Activated naive CD4-positive, alpha-beta T cell treated with anti-CD3 and anti-CD28 coated beads for 36 hours (primary cell): Measurements from ENCODE around the gene OR51G1. TPM values are rescaled to one million over a fixed set of nuclear protein-coding genes. Genes with fewer than 3 reads are reported as not detected.
"Not testable (repeated sequence)": the region's sequence is repeated elsewhere in the genome, so short reads cannot be mapped to it uniquely, and the experiment has no call there.

Experiments
- CTCF ChIA-PET: fragments of 350-600 bp; sonication (Branson Sonifier 250); formaldehyde crosslinking; loops from one replicate; lab custom pipeline; 2021; ENCODE audit warnings: antibody characterized with exemption; lab: Charles Lee
- DNase-seq: peaks from one replicate; pipeline ENCODE4 v3.0.0-alpha.2; 2020
- H3K27ac Mint-ChIP-seq: one replicate; pipeline ENCODE4 v1.8.0; 2021; ENCODE audit warnings: mild to moderate bottlenecking, mixed read lengths
- H3K27me3 Mint-ChIP-seq: one replicate; pipeline ENCODE4 v1.8.0; 2021; ENCODE audit warnings: low read depth, mixed read lengths
- H3K36me3 Mint-ChIP-seq: one replicate; pipeline ENCODE4 v1.8.0; 2021; ENCODE audit warnings: low read depth, mixed read lengths
- H3K4me1 Mint-ChIP-seq: one replicate; pipeline ENCODE4 v1.8.0; 2021; ENCODE audit warnings: low read depth, mixed read lengths
- H3K4me3 Mint-ChIP-seq: one replicate; pipeline ENCODE4 v1.8.0; 2021; ENCODE audit warnings: mild to moderate bottlenecking, moderate library complexity, mixed read lengths
- H3K9me3 Mint-ChIP-seq: one replicate; pipeline ENCODE4 v1.8.0; 2021; ENCODE audit warnings: mixed read lengths
- intact Hi-C: fragments of 100-400 bp; cut with micrococcal nuclease; formaldehyde crosslinking; loops from one replicate; pipeline ENCODE4 v1.15.1; 2023
- total RNA-seq, 2 experiments: library from RNA; stranded (reverse); gene quantifications; one replicate each; pipeline ENCODE4 v1.2.3, GENCODE V29; 2021

The OR51G1 gene, protein sequence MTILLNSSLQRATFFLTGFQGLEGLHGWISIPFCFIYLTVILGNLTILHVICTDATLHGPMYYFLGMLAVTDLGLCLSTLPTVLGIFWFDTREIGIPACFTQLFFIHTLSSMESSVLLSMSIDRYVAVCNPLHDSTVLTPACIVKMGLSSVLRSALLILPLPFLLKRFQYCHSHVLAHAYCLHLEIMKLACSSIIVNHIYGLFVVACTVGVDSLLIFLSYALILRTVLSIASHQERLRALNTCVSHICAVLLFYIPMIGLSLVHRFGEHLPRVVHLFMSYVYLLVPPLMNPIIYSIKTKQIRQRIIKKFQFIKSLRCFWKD
- not detected for total RNA-seq

- CTCF ChIA-PET = interaction anchor here (0.6 kb wide), 1 partner anchor 117 kb away, joined by 4 read pairs; no protein-coding TSS in a partner anchor
- H3K27me3 Mint-ChIP-seq = peaks cover 3% of the 10 kb centered on the region
Measured at GRCh38 chr11:4924239-4924638, at the start of gene OR51G1. OR51G1 (minus strand) TSS chr11:4924339; CDS start chr11:4924339, 0 bp downstream.

GRCh38 chr11:4962816-4963215 is 38.7 kb upstream of the OR51G1 start:
- DNase-seq = no peak
- intact Hi-C loops = no loop called here
- Mint-ChIP-seq H3K27ac (no peak overlapping the region), H3K27me3 (peaks cover 6% of the 10 kb centered on the region), H3K9me3 (no peaks in the 10 kb centered on the region), H3K4me3 (no peak overlapping the region), H3K36me3 (no peaks in the 10 kb centered on the region), H3K4me1 (no peaks in the 10 kb centered on the region)
- CTCF ChIA-PET = no interaction called here

More at GRCh38 chr11:4924239-4924638, at the start of gene OR51G1:
- Mint-ChIP-seq H3K4me3 (no peak within 1 kb of the TSS), H3K4me1 (no peaks in the 10 kb centered on the region), H3K27ac (no peak within 1 kb of the TSS), H3K9me3 (no peaks in the 10 kb centered on the region), H3K36me3 (no peaks in the 10 kb centered on the region)
- DNase-seq = no peak
- intact Hi-C loops = no loop called here

- intact Hi-C loops = no loop called here
- CTCF ChIA-PET = no interaction called here
- Mint-ChIP-seq H3K36me3 (no peaks in the 10 kb centered on the region), H3K9me3 (no peaks in the 10 kb centered on the region), H3K27ac (no peak overlapping the region), H3K4me1 (no peaks in the 10 kb centered on the region), H3K4me3 (no peak overlapping the region), H3K27me3 (peaks cover 3% of the 10 kb centered on the region)
- DNase-seq = no peak
Measured at GRCh38 chr11:4960877-4961276, 36.7 kb upstream of the OR51G1 start.

- intact Hi-C loops = no loop called here
- H3K27me3 Mint-ChIP-seq = peaks cover 2% of the 10 kb centered on the region
- no peaks in the 10 kb centered on the region for H3K4me1 Mint-ChIP-seq
- H3K27ac Mint-ChIP-seq = no peak overlapping the region
- H3K4me3 Mint-ChIP-seq = no peak overlapping the region
- no peak for DNase-seq
- H3K36me3 Mint-ChIP-seq = no peaks in the 10 kb centered on the region
- CTCF ChIA-PET = interaction anchor here (0.7 kb wide), 1 partner anchor 37 kb away, joined by 3 read pairs; no protein-coding TSS in a partner anchor
- H3K9me3 Mint-ChIP-seq = peaks cover 1% of the 10 kb centered on the region
Measured at GRCh38 chr11:4957396-4957795, 33.3 kb upstream of the OR51G1 start.

- DNase-seq, H3K27ac Mint-ChIP-seq, CTCF ChIA-PET, H3K4me1 Mint-ChIP-seq, intact Hi-C loops, H3K36me3 Mint-ChIP-seq, H3K27me3 Mint-ChIP-seq, H3K4me3 Mint-ChIP-seq, H3K9me3 Mint-ChIP-seq: not testable (repeated sequence)
Measured at GRCh38 chr11:4955613-4956012, 31.5 kb upstream of the OR51G1 start, which contains the start of gene OR51A2. OR51A2 (minus strand) TSS chr11:4955713; CDS start chr11:4955713, 0 bp downstream.

DNA sequence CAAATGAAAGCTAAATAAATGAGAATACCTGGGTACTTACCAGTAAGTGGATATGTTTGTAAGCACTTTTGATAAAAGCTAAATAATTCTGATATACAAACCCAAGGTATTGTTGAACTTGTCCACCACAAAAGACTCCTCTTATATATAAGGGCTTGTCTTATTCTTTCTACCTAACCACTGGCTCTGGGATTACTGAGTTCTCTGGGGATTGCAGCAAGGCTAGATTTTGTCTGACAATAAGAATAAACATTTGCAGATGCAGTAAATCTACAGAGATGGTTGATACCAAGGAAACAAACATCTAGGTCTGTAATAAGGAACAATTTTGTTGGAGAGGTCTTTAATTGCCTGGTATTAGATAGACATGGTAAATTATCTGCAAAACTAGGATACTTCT is 23.4 kb upstream of the OR51G1 start, which contains the start of gene OR51A4:
Gene OR51A4 (minus strand): TSS at position 101 of the 400 bp plus-strand sequence. CDS start 505 bp downstream, outside the sequence.
- no peak for DNase-seq
- CTCF ChIA-PET = no interaction called here
- Mint-ChIP-seq H3K4me3 (no peak within 1 kb of the TSS), H3K36me3 (no peaks in the 10 kb centered on the region), H3K27ac (no peak within 1 kb of the TSS), H3K4me1 (no peaks in the 10 kb centered on the region), H3K9me3 (no peaks in the 10 kb centered on the region), H3K27me3 (peaks cover 2% of the 10 kb centered on the region)
- intact Hi-C loops = no loop called here

GRCh38 chr11:4936745-4937144 is 12.6 kb upstream of the OR51G1 start:
- Mint-ChIP-seq H3K9me3 (no peaks in the 10 kb centered on the region), H3K4me1 (no peaks in the 10 kb centered on the region), H3K36me3 (no peaks in the 10 kb centered on the region), H3K4me3 (no peak overlapping the region), H3K27ac (no peak overlapping the region), H3K27me3 (peaks cover 5% of the 10 kb centered on the region)
- intact Hi-C loops = no loop called here
- CTCF ChIA-PET = no interaction called here
- no peak for DNase-seq

DNA sequence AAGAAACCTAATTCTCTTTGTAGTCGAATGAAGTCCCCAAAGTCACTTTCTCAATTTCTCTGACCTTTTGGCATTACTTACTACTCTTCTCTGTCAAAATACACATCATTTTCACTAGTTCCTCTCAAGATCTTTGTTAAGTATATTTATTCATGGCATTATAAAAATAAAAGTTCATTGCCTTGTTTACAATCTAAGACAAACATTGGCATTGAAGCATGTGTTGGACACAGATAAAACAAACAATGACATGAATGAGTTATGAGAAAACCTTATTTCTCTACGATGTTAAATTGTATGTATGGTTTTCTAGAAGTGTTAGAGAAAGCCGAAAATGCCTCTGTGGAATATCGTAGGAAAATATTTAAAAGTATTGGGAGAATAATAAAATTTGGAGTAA is 8.6 kb upstream of the OR51G1 start:
- Mint-ChIP-seq H3K4me3 (no peak overlapping the region), H3K27me3 (peaks cover 5% of the 10 kb centered on the region), H3K36me3 (no peaks in the 10 kb centered on the region), H3K4me1 (no peaks in the 10 kb centered on the region), H3K9me3 (no peaks in the 10 kb centered on the region), H3K27ac (no peak overlapping the region)
- no peak for DNase-seq
- intact Hi-C loops = no loop called here
- CTCF ChIA-PET = no interaction called here

GRCh38 chr11:4926608-4927007 is 2.5 kb upstream of the OR51G1 start:
- Mint-ChIP-seq H3K9me3 (no peaks in the 10 kb centered on the region), H3K4me3 (no peak overlapping the region), H3K27me3 (peaks cover 3% of the 10 kb centered on the region), H3K36me3 (no peaks in the 10 kb centered on the region), H3K27ac (no peak overlapping the region), H3K4me1 (no peaks in the 10 kb centered on the region)
- intact Hi-C loops = no loop called here
- no peak for DNase-seq
- CTCF ChIA-PET = no interaction called here

GRCh38 chr11:4922304-4922703 is 1.8 kb downstream of the OR51G1 start:
- peaks cover 3% of the 10 kb centered on the region for H3K27me3 Mint-ChIP-seq
- H3K4me3 Mint-ChIP-seq = no peak overlapping the region
- H3K36me3 Mint-ChIP-seq = no peaks in the 10 kb centered on the region
- no peaks in the 10 kb centered on the region for H3K4me1 Mint-ChIP-seq
- intact Hi-C loops = no loop called here
- CTCF ChIA-PET = no interaction called here
- DNase-seq = no peak
- H3K9me3 Mint-ChIP-seq = no peaks in the 10 kb centered on the region
- no peak overlapping the region for H3K27ac Mint-ChIP-seq

DNA sequence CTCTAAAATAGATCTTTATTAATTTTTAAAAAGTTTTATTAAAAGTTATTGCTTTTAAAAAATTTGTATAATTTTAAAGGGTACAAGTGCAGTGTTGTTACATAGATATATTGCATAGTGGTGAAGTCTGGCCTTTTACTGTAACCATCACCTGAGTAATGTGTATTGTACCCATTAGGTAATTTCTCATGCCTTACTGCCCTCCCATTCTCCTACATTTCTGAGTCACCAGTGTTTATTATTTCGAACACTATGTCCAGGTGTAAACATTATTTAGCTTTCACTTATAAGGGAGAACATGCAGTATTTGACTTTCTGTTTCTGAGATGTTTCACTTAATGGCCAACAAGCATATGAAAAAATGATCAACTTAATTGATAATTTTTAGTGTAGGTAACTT is 2.3 kb downstream of the OR51G1 start:
- Mint-ChIP-seq H3K36me3 (no peaks in the 10 kb centered on the region), H3K27ac (no peak overlapping the region), H3K9me3 (no peaks in the 10 kb centered on the region), H3K4me3 (no peak overlapping the region), H3K4me1 (no peaks in the 10 kb centered on the region), H3K27me3 (peaks cover 3% of the 10 kb centered on the region)
- intact Hi-C loops = no loop called here
- CTCF ChIA-PET = no interaction called here
- DNase-seq = no peak

GRCh38 chr11:4919250-4919649 is 4.9 kb downstream of the OR51G1 start, which contains the start of gene OR51G2:
OR51G2 (minus strand) TSS chr11:4919350; CDS start chr11:4915663, 3,687 bp downstream.
- no peak within 1 kb of the TSS for H3K27ac Mint-ChIP-seq
- no peak for DNase-seq
- H3K4me1 Mint-ChIP-seq = no peaks in the 10 kb centered on the region
- no peaks in the 10 kb centered on the region for H3K36me3 Mint-ChIP-seq
- peaks cover 7% of the 10 kb centered on the region for H3K27me3 Mint-ChIP-seq
- H3K4me3 Mint-ChIP-seq = no peak within 1 kb of the TSS
- H3K9me3 Mint-ChIP-seq = no peaks in the 10 kb centered on the region
- CTCF ChIA-PET = no interaction called here
- intact Hi-C loops = no loop called here

DNA sequence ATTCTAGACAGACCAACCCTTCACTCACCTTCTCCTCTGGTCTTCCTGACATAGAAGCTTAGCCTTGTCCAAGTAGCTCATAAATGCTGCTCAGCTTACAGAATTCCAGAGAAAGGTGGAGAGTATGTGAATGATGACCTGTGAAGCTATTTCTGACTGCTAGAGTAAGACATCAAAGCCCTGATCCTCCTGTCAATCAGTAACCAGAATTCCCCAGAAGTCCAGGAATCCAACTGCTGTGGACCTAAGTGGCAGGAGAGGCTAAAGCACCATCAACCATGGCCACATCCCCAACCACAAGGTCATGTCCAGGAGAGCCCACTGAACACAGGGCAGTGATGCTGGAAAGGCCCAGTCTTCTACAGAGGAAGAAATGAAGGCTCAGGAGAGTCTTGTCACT is 7.6 kb downstream of the OR51G1 start:
- H3K4me3 Mint-ChIP-seq = no peak overlapping the region
- CTCF ChIA-PET = interaction anchor here (0.6 kb wide), 1 partner anchor 104 kb away, joined by 3 read pairs; no protein-coding TSS in a partner anchor
- intact Hi-C loops = no loop called here
- H3K4me1 Mint-ChIP-seq = no peaks in the 10 kb centered on the region
- H3K27ac Mint-ChIP-seq = no peak overlapping the region
- DNase-seq = no peak
- no peaks in the 10 kb centered on the region for H3K36me3 Mint-ChIP-seq
- H3K27me3 Mint-ChIP-seq = peaks cover 3% of the 10 kb centered on the region
- H3K9me3 Mint-ChIP-seq = no peaks in the 10 kb centered on the region
